Activated B cell treated with CpG ODN at 0.5 μM for 24 hours (primary cell): Measurements from ENCODE around the gene PATL1. TPM values are rescaled to one million over a fixed set of nuclear protein-coding genes. Genes with fewer than 3 reads are reported as not detected.

ENCODE experiments used
- ATAC-seq: fragments of 200-7000 bp; cut with Tn5 transposase; one replicate; pipeline ENCODE4 v1.10.0; 2021; ENCODE audit warnings: low read depth, mild to moderate bottlenecking, moderate library complexity
- CTCF ChIA-PET: fragments of 350-600 bp; sonication (Branson Sonifier 250); formaldehyde crosslinking; loops from one replicate; lab custom pipeline; 2021; ENCODE audit warnings: antibody characterized with exemption; lab: Charles Lee
- POLR2A ChIA-PET: fragments of 350-600 bp; sonication (Branson Sonifier 250); formaldehyde crosslinking; loops from one replicate; lab custom pipeline; 2021; ENCODE audit warnings: antibody characterized with exemption; lab: Charles Lee
- DNase-seq: peaks from one replicate; pipeline ENCODE4 v3.0.0; 2022
- H3K27ac Mint-ChIP-seq: one replicate; pipeline ENCODE4 v1.8.0; 2020; ENCODE audit warnings: mixed read lengths
- H3K27me3 Mint-ChIP-seq: one replicate; pipeline ENCODE4 v1.8.0; 2021; ENCODE audit warnings: mixed read lengths
- H3K36me3 Mint-ChIP-seq: one replicate; pipeline ENCODE4 v1.8.0; 2021; ENCODE audit warnings: low read depth, mixed read lengths
- H3K4me1 Mint-ChIP-seq: one replicate; pipeline ENCODE4 v1.8.0; 2021; ENCODE audit warnings: mixed read lengths
- H3K4me3 Mint-ChIP-seq: one replicate; pipeline ENCODE4 v1.8.0; 2020; ENCODE audit warnings: mild to moderate bottlenecking, mixed read lengths
- H3K9me3 Mint-ChIP-seq: one replicate; pipeline ENCODE4 v1.8.0; 2020; ENCODE audit warnings: mixed read lengths
- intact Hi-C: fragments of 100-400 bp; cut with micrococcal nuclease; formaldehyde crosslinking; loops from one replicate; pipeline ENCODE4 v1.15.1; 2024
- total RNA-seq: library from RNA; stranded (reverse); gene quantifications from 2 replicates; pipeline ENCODE4 v1.2.3, GENCODE V29; 2022
- TF ChIP-seq, protein P1 (sequence below): fragments of 200-600 bp; IDR thresholded peaks from one replicate; pipeline ENCODE4 v1.8.0; 2022; ENCODE audit warnings: antibody characterized with exemption, mild to moderate bottlenecking

Gene PATL1
- total RNA-seq, 1 donor from 2014 or later = 45.1 TPM

GRCh38 chr11:59610289-59610688 is 58.5 kb downstream of the PATL1 start:
- H3K27ac Mint-ChIP-seq = no peak overlapping the region
- ATAC-seq (no peak), DNase-seq (no peak)
- peaks cover 74% of the 10 kb centered on the region for H3K36me3 Mint-ChIP-seq
- no peak overlapping the region for H3K4me3 Mint-ChIP-seq
- peaks cover 40% of the 10 kb centered on the region for H3K4me1 Mint-ChIP-seq
- CTCF ChIA-PET = no interaction called here
- no peaks in the 10 kb centered on the region for H3K27me3 Mint-ChIP-seq
- H3K9me3 Mint-ChIP-seq = no peaks in the 10 kb centered on the region
- intact Hi-C loops = no loop called here
- TF ChIP-seq, protein P1, sequence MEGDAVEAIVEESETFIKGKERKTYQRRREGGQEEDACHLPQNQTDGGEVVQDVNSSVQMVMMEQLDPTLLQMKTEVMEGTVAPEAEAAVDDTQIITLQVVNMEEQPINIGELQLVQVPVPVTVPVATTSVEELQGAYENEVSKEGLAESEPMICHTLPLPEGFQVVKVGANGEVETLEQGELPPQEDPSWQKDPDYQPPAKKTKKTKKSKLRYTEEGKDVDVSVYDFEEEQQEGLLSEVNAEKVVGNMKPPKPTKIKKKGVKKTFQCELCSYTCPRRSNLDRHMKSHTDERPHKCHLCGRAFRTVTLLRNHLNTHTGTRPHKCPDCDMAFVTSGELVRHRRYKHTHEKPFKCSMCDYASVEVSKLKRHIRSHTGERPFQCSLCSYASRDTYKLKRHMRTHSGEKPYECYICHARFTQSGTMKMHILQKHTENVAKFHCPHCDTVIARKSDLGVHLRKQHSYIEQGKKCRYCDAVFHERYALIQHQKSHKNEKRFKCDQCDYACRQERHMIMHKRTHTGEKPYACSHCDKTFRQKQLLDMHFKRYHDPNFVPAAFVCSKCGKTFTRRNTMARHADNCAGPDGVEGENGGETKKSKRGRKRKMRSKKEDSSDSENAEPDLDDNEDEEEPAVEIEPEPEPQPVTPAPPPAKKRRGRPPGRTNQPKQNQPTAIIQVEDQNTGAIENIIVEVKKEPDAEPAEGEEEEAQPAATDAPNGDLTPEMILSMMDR = no peak
- POLR2A ChIA-PET = interaction anchor here (0.6 to 0.7 kb wide), 3 partner anchors 23 to 54 kb away, joined by 4 to 5 read pairs (median 5); no protein-coding TSS in a partner anchor

DNA sequence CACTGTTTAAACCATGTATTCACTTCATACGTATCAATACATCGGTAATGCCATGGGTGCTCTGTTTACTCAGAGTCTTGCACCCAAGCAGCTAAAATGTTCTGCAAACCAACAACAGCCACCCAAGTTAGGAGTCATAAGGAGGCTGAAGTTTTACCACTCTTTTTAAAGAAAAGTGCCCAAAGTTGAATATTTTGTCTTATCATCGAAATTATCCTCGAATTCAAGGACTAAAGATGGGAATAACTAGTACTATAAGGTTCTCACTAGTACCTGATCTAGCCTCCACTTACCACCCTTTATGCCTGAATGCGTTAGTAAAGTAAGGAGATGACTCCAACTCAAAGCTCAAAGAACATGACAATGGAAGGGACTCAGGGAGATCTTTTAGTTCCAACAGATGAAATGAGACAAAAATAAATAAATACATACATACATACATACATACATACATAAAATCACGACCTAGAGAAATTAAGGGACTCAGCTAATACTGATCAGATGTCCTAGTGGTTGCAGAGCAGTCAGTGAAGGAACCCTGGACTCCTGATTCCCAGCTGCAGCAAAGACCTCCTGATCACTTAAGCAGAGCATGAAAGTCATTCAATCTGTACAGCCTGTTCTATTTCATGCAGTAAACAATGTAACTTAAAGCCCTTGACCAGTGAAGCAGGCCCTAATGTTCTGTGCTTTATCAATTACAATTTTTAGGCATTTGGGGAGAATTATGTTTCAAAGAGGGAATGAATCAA is 61.0 kb downstream of the PATL1 start:
- no peaks in the 10 kb centered on the region for H3K27me3 Mint-ChIP-seq
- ChIA-PET POLR2A (interaction anchor here (1.1 kb wide), 1 partner anchor 10 kb away, joined by 3 read pairs; no protein-coding TSS in a partner anchor), CTCF (interaction anchor here (1.1 kb wide), 1 partner anchor 71 kb away, joined by 4 read pairs; no protein-coding TSS in a partner anchor)
- no peak overlapping the region for H3K27ac Mint-ChIP-seq
- peaks cover 82% of the 10 kb centered on the region for H3K36me3 Mint-ChIP-seq
- ATAC-seq = no peak
- TF ChIP-seq, protein P1 = no peak
- no peak for DNase-seq
- no peak overlapping the region for H3K4me3 Mint-ChIP-seq
- intact Hi-C loops = no loop called here
- H3K9me3 Mint-ChIP-seq = no peaks in the 10 kb centered on the region
- H3K4me1 Mint-ChIP-seq = peaks cover 17% of the 10 kb centered on the region

DNA sequence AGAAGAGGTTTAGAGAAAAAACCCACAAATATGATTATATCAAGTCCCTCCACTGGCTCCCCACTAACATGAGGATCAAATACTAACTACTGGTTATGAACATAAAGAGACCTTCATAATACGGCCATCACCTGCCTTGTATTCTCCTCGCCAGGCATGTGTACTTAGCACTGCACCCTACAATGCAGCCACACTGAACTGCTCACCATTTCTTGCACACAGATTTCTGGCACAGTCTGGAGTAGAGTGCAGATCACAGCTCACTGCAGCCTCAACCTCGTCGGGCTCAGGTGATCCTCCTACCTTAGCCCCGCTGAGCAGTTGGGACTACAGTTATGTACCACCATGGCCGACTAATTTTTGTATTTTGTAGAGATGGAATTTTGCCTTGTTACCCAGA is 66.4 kb downstream of the PATL1 start:
- no peak for ATAC-seq
- H3K27me3 Mint-ChIP-seq = no peaks in the 10 kb centered on the region
- no peaks in the 10 kb centered on the region for H3K4me1 Mint-ChIP-seq
- peaks cover 92% of the 10 kb centered on the region for H3K36me3 Mint-ChIP-seq
- TF ChIP-seq, protein P1 = no peak
- intact Hi-C loops = no loop called here
- no peak for DNase-seq
- POLR2A ChIA-PET = no interaction called here
- CTCF ChIA-PET = no interaction called here
- H3K4me3 Mint-ChIP-seq = no peak overlapping the region
- no peak overlapping the region for H3K27ac Mint-ChIP-seq
- no peaks in the 10 kb centered on the region for H3K9me3 Mint-ChIP-seq

- no peaks in the 10 kb centered on the region for H3K9me3 Mint-ChIP-seq
- no peaks in the 10 kb centered on the region for H3K4me1 Mint-ChIP-seq
- no peak overlapping the region for H3K27ac Mint-ChIP-seq
- peaks cover 92% of the 10 kb centered on the region for H3K36me3 Mint-ChIP-seq
- CTCF ChIA-PET = no interaction called here
- intact Hi-C loops = no loop called here
- POLR2A ChIA-PET = interaction anchor here (0.6 kb wide), 1 partner anchor 45 kb away, joined by 10 read pairs; no protein-coding TSS in a partner anchor
- no peak for ATAC-seq
- no peak for DNase-seq
- H3K4me3 Mint-ChIP-seq = no peak overlapping the region
- TF ChIP-seq, protein P1 = no peak
- no peaks in the 10 kb centered on the region for H3K27me3 Mint-ChIP-seq
Measured at GRCh38 chr11:59601788-59602187, 67.0 kb downstream of the PATL1 start.

DNA sequence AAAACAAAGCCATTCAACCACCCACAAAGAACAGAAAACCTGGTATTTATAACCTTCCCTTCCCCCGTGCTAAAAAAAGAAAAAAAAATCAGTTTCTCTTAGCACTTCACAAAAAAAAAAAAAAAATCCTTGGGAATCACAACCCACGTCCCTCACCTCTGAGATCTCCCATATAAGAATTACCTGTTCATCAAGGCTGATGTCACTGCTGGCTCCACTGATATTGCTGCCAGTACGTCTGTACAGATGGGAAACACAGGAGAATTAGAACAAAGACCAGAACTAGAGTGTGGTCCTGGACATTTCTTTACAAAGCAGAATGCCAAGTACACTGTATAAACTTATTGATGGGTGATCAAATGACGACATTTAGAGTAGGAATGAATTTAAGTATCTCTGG is 68.2 kb downstream of the PATL1 start:
- H3K27ac Mint-ChIP-seq = no peak overlapping the region
- ATAC-seq = no peak
- H3K27me3 Mint-ChIP-seq = no peaks in the 10 kb centered on the region
- intact Hi-C loops = no loop called here
- CTCF ChIA-PET = no interaction called here
- no peak overlapping the region for H3K4me3 Mint-ChIP-seq
- H3K9me3 Mint-ChIP-seq = no peaks in the 10 kb centered on the region
- DNase-seq = no peak
- no peaks in the 10 kb centered on the region for H3K4me1 Mint-ChIP-seq
- POLR2A ChIA-PET = interaction anchor here (0.6 kb wide), 2 partner anchors 69 to 345 kb away, joined by 4 read pairs; no protein-coding TSS in a partner anchor
- TF ChIP-seq, protein P1 = no peak
- H3K36me3 Mint-ChIP-seq = peaks cover 90% of the 10 kb centered on the region
